T-helper 2 cell treated with Interferon-gamma antibody and Interleukin-4, amounts not matched to agents 100 ng/mL and 5 ng/mL, for 36 hours (primary cell): ENCODE results near the gene ATP23. TPM values are rescaled to one million over a fixed set of nuclear protein-coding genes. Genes with fewer than 3 reads are reported as not detected.

Experiments
- intact Hi-C: fragments of 100-400 bp; cut with micrococcal nuclease; formaldehyde crosslinking; loops from one replicate; pipeline ENCODE4 v1.15.1; 2023
- total RNA-seq: library from RNA; stranded (reverse); gene quantifications from 2 replicates; pipeline ENCODE4 v1.2.3, GENCODE V29; 2022

Gene ATP23, protein sequence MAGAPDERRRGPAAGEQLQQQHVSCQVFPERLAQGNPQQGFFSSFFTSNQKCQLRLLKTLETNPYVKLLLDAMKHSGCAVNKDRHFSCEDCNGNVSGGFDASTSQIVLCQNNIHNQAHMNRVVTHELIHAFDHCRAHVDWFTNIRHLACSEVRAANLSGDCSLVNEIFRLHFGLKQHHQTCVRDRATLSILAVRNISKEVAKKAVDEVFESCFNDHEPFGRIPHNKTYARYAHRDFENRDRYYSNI
- 14.0 and 17.1 TPM in 2 replicates for total RNA-seq

- intact Hi-C loops = loop anchor here (1.0 to 5.0 kb wide), 5 partner anchors 43 to 1969 kb away; partner anchors contain the start of genes EEF1AKMT3, METTL1, RAB5B and SLC16A7
Measured at GRCh38 chr12:57941165-57941894, at the start of gene ATP23. Gene ATP23, plus strand, starts transcription at chr12:57941567. Its CDS starts 135 bp downstream, at chr12:57941702.

DNA sequence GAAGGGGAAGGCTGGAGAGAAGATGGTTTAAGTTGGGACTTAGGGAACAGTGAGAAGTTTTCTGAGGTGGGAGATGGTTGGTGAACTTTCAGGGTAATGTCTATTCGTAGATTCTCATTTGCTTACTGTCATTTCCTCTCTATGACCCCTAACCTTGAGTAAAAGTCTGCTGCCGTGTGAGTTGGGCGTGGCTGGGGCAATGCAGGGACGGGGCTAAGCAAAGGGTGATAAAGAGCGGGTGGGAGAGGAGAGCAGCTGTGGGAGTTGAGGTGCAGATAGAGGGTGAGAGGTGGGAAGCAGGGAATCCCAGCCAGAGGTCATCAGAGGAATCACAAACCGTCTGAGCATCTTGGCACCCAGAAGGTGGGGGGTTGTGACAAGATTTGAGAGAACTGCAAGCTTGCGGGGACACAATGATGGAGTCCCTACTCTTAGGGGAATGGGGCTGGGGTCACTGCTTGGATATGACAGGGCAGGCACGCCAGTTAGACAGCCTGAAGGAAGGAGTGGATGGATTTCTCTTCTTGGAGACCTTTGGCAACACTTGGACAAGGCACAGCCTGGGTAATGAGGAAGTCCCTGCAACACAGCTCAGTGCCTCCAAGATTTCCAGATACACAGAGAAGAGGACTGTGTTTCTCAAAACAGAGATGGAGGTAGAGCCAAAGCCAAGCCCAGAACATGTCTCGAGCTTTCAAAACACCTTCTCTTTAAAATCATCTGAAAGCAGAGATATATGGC lies 49.0 kb upstream of the ATP23 start:
- intact Hi-C loops = no loop called here

- intact Hi-C loops = no loop called here
Measured at GRCh38 chr12:57893431-57894353, 47.7 kb upstream of the ATP23 start.

DNA sequence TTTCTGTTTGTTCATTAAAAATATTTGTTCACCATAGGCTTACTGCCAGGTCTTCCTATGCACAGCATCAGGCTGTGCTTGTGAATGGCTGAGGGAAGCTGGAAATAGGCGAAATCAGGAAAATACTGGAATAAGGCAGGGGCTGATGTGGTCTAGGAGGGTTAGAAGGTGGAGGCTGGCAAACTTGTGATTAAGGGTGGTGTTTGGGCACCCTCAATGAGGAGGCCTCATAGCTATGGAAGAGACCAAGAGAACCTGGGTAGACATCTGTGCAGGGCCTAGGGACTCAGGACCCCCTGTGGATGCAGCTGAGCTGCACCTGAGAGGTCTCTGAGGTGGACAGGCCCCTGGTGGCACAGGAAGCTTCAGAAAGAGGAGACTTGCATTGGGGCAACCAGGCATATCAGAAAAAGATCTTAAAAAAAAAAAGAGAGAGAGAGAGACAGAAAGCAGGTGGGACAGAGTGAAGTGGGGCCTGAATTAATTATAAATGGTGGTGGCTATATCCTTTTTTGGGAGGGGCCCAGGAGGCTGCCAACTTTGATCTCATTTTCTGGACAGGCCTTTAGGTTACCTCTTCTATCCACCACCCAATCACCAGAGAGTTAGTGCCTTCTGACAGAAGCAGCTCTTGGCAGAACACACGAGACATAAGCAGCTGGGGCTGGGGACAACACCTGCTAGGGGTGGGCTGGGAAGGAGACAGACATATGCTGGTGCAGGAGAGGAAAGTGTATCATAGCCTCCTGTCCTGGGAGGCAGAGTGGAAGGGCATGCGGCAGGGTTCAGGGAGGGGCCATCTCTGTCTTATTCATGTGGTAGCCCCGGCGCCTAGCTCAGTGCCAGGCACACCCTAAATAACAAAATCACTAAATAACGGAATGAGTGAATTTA lies 46.7 kb upstream of the ATP23 start:
- intact Hi-C loops = no loop called here

DNA sequence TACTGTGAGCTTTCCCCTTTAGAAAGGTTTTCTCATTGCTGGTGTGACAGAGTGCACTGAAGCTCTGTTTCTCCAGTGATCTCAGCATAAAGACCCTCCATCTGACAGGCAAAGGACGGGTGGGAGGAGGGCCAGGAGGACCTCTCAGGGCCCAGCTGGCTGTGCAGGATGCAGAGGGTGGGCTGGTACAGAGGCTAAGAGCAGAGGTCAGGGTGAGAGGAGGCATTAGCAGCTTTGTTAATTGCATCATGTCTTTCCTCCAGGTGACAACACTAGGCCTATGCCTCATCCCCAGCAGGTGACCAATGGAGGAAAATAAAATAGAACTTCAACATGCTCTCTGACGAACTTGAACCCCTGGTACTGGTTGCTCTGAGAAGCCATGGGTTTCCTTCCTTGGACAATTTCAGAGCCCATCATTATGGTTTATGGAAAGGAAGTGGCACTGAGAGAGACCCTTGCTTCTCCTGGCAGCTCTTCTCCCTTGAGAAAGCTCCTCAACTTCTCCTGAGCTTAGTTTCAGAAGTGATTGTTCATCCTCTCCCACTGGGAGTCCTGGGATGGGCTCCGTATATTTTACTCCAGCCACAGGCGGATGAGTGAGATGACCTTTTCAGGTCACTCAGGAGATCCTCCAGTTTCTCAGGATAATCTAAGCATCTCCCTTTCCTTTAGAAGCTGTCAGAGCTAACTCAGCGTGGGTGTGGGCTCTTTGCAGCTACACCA lies 45.8 kb upstream of the ATP23 start:
- intact Hi-C loops = no loop called here

GRCh38 chr12:57896115-57896433 lies 45.3 kb upstream of the ATP23 start:
- intact Hi-C loops = no loop called here

- intact Hi-C loops = no loop called here
Measured at GRCh38 chr12:57896434-57897201, 44.7 kb upstream of the ATP23 start.

DNA sequence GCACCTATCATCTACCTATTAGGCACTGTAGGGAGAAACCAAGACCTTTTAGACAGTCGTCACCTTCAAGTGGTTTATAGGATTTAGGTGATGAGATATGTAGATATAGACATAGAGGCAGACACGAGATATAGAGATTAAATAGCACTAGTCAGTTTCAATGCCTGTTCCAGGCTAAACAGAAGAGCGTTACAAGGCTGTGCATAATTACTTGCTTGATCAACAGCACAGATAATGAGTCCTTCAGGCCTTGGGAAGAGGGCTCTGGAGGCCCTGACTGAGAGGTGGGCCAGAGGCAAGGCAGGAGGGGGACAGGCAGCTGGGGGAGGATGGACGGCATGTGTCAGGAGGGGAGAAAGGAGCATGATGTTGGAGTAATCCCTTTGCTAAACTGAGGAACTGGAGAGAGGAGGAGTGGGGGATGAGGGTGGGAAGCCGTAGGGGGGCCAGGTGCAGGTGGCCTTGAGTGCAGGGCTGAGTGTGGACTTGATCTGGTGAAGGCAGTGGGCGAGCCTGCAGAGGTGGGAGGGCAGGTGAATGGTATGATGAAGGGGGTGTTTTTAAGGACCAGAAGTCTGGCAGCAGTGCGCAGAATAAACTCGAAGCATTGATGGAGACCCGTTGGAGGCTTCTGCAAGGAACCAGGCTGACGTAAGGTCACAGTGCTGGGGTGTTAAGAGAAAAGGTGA lies 43.9 kb upstream of the ATP23 start:
- intact Hi-C loops = no loop called here

DNA sequence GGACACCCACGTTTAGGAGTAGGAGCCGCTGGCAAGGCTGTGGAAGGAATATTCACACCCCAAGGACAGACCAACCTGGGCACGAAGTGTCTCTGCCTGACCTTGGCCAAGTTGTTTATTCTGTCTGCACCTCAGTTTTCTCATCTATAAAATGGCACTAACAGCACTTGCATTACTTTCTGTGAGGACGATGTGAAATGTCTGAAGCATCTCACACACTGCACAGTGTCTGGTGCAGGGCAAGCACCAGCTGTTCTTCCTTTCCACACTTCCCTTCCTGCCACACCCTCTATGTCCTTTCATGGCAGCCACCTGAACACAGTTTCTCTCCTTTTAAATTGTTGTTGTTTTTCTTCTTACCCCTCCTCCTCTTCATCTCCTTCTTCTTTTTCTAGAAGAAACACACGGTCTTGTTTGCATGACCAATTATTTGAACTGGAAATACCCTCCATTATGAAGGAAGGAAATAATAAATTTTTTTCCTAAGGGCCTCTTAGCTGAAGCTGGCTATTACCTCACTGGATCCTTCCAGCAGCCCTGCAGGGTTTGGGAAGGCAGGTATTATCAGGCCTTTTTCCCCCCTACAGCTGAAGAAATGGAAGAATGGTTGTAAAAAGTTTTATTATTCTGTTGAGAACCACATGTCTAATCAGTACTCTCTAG lies 42.9 kb upstream of the ATP23 start:
- intact Hi-C loops = loop anchor here (2.0 kb wide), 2 partner anchors 42 to 52 kb away; partner anchors contain the start of genes ATP23 and CTDSP2

GRCh38 chr12:57899010-57899662 lies 42.2 kb upstream of the ATP23 start:
- intact Hi-C loops = loop anchor here (2.0 kb wide), 2 partner anchors 42 to 52 kb away; partner anchors contain the start of genes ATP23 and CTDSP2

- intact Hi-C loops = no loop called here
Measured at GRCh38 chr12:57902478-57902969, 38.8 kb upstream of the ATP23 start.

DNA sequence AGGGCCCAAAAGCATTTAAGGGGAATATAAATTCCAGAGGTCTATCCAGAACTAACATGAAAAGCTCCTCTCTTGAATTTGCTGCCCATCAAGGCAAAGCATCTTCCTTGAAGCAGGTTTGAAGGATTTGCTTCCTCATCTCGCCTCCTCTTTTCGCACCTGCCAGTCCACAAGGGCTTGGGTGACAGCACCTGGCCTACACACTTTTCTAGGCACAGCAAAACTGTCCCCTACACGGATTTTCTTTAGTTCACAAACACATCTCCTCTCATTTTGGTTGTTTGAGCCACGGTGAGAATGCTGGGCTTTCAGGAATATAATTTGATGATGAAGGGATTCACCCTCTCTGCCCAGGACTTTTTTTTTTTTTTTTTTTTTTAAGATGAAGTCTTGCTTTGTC lies 36.9 kb upstream of the ATP23 start:
- intact Hi-C loops = no loop called here

GRCh38 chr12:57904848-57905811 lies 36.2 kb upstream of the ATP23 start:
- intact Hi-C loops = loop anchor here (1.0 kb wide), 4 partner anchors 74 to 149 kb away; partner anchors contain the start of gene TSFM

DNA sequence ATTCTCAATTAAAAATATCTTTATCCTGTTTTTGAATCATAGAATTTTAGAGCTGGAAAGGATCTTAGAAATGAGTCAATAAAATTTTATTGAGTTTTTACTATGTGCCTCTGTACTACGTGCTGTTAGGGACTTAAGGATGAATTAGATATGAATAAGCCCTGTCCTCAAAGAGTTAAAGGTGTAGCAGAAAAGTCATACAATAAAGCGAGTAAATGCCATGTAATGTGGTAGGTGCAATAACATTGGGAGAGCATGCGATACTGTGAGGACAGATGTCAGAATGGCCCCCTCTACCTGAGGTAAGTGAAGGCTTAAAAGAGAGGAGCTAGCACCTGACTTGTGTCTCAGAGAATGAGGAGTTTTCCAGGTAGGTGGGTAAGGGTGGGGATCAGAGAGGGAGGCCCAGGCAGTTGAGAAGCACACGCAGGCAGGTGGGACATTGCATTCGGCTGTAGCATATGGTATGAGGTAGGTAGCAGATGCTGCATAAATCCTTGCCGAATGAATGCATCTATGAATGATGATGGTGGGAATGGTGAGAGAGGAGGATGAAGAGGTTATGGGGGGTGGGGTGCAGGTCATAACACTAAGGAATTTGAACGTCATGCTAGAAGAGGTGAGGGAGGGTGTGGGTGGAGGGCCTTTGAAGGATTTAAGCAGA lies 35.4 kb upstream of the ATP23 start:
- intact Hi-C loops = loop anchor here (1.0 kb wide), 4 partner anchors 75 to 150 kb away; partner anchors contain the start of gene TSFM

GRCh38 chr12:57906821-57907220 lies 34.5 kb upstream of the ATP23 start:
- intact Hi-C loops = no loop called here
